Nephron progenitor cell (in vitro differentiated cells): ENCODE measurements around the gene GARRE1.

Source experiments
- DNase-seq: peaks from one replicate; pipeline ENCODE4 v3.0.0; 2021
- H3K27ac Mint-ChIP-seq: 2 replicates; pipeline ENCODE4 v1.8.0; 2021; ENCODE audit warnings: mild to moderate bottlenecking, moderate library complexity, mixed read lengths
- H3K27me3 Mint-ChIP-seq: 2 replicates; pipeline ENCODE4 v1.8.0; 2021; ENCODE audit warnings: mild to moderate bottlenecking, low read depth, mixed read lengths; ENCODE audit not compliant: poor library complexity
- H3K36me3 Mint-ChIP-seq: 2 replicates; pipeline ENCODE4 v1.8.0; 2021; ENCODE audit warnings: low read depth, mixed read lengths
- H3K4me1 Mint-ChIP-seq: 2 replicates; pipeline ENCODE4 v1.8.0; 2021; ENCODE audit warnings: mixed read lengths
- H3K4me3 Mint-ChIP-seq: 2 replicates; pipeline ENCODE4 v1.8.0; 2021; ENCODE audit warnings: mild to moderate bottlenecking, moderate library complexity, mixed read lengths
- H3K9me3 Mint-ChIP-seq: 2 replicates; pipeline ENCODE4 v1.8.0; 2021; ENCODE audit warnings: mild to moderate bottlenecking, moderate library complexity, mixed read lengths
- CTCF ChIP-seq: fragments of 200-600 bp; sonication (generic); IDR thresholded peaks from 2 replicates; pipeline ENCODE4 v1.5.0; 2021; ENCODE audit warnings: antibody characterized with exemption

Gene GARRE1

GRCh38 chr19:34220472-34221063 lies 33.8 kb upstream of the GARRE1 start:
- H3K4me1 Mint-ChIP-seq: peaks cover 10% of the 10 kb centered on the region
- TF ChIP-seq CTCF: peak; percentile 58
- no peak overlapping the region for H3K27ac Mint-ChIP-seq
- no peaks in the 10 kb centered on the region for H3K9me3 Mint-ChIP-seq
- peaks cover 86% of the 10 kb centered on the region for H3K36me3 Mint-ChIP-seq
- no peak overlapping the region for H3K4me3 Mint-ChIP-seq
- DNase-seq: peak; percentile 67
- no peaks in the 10 kb centered on the region for H3K27me3 Mint-ChIP-seq

- H3K27me3 Mint-ChIP-seq: no peaks in the 10 kb centered on the region
- peaks cover 10% of the 10 kb centered on the region for H3K4me1 Mint-ChIP-seq
- no peak overlapping the region for H3K4me3 Mint-ChIP-seq
- no peaks in the 10 kb centered on the region for H3K9me3 Mint-ChIP-seq
- TF ChIP-seq CTCF: no peak
- no peak overlapping the region for H3K27ac Mint-ChIP-seq
- DNase-seq: no peak
- H3K36me3 Mint-ChIP-seq: peaks cover 90% of the 10 kb centered on the region
Observed at GRCh38 chr19:34222386-34222785, 32.0 kb upstream of the GARRE1 start.

GRCh38 chr19:34224996-34225658 lies 29.2 kb upstream of the GARRE1 start:
- Mint-ChIP-seq H3K9me3 (no peaks in the 10 kb centered on the region), H3K36me3 (peaks cover 88% of the 10 kb centered on the region), H3K27ac (peak overlapping the region; percentile 6)

GRCh38 chr19:34225659-34226015 lies 28.7 kb upstream of the GARRE1 start:
- Mint-ChIP-seq H3K27me3 (no peaks in the 10 kb centered on the region), H3K4me3 (no peak overlapping the region), H3K27ac (no peak overlapping the region), H3K4me1 (no peaks in the 10 kb centered on the region), H3K36me3 (peaks cover 85% of the 10 kb centered on the region), H3K9me3 (no peaks in the 10 kb centered on the region)
- no peak for DNase-seq
- TF ChIP-seq CTCF: no peak

More at GRCh38 chr19:34224996-34225658, 29.2 kb upstream of the GARRE1 start:
- DNase-seq: no peak
- no peak overlapping the region for H3K4me3 Mint-ChIP-seq
- no peaks in the 10 kb centered on the region for H3K27me3 Mint-ChIP-seq
- H3K4me1 Mint-ChIP-seq: no peaks in the 10 kb centered on the region
- no peak for TF ChIP-seq CTCF

GRCh38 chr19:34226036-34226435 lies 28.3 kb upstream of the GARRE1 start:
- DNase-seq: no peak
- Mint-ChIP-seq H3K4me1 (no peaks in the 10 kb centered on the region), H3K27ac (peak overlapping the region; percentile 36), H3K27me3 (no peaks in the 10 kb centered on the region), H3K4me3 (no peak overlapping the region), H3K36me3 (peaks cover 86% of the 10 kb centered on the region), H3K9me3 (no peaks in the 10 kb centered on the region)
- TF ChIP-seq CTCF: no peak

- H3K36me3 Mint-ChIP-seq: peaks cover 72% of the 10 kb centered on the region
- no peak overlapping the region for H3K4me3 Mint-ChIP-seq
- no peak for TF ChIP-seq CTCF
- no peak overlapping the region for H3K27ac Mint-ChIP-seq
- no peaks in the 10 kb centered on the region for H3K9me3 Mint-ChIP-seq
- H3K27me3 Mint-ChIP-seq: no peaks in the 10 kb centered on the region
- no peaks in the 10 kb centered on the region for H3K4me1 Mint-ChIP-seq
- no peak for DNase-seq
Observed at GRCh38 chr19:34228347-34228746, 26.0 kb upstream of the GARRE1 start.
